H1 (cell line): Measurements from ENCODE around the gene PAIP2. TPM values are rescaled to one million over a fixed set of nuclear protein-coding genes. Genes with fewer than 3 reads are reported as not detected.
A peak's percentile ranks its signal among the peaks of the same experiment; 100 is the strongest.

Experiments
- ASH2L ChIP-seq: fragments of 200-600, 300-600 bp; sonication (generic); IDR thresholded peaks from one replicate; pipeline ENCODE4 v1.7.1; 2017; ENCODE audit warnings: low read length
- TCF12 ChIP-seq: IDR thresholded peaks from 2 replicates; pipeline ENCODE4 v1.6.1; 2011; ENCODE audit warnings: low read depth, mild to moderate bottlenecking, low read length
- polyA plus RNA-seq, 7 experiments: library from polyadenylated mRNA; depleted of rRNA in 3 of 7; stranded (reverse) in 5 of 7; unstranded in 2 of 7; fragments of >200 nt in 5 of 7; fragments of 200-250 nt in 2 of 7; gene quantifications; 1 replicate in 5 of 7; 2 replicates in 1 of 7; 4 replicates in 1 of 7; pipeline versions ENCODE4 v1.2.1 to v1.2.3, GENCODE V29; 2011 to 2013; ENCODE audit warnings: missing spikeins in 2 of 7, mixed read lengths in 2 of 7
- total RNA-seq: library from RNA; stranded (reverse); fragmentation: NEBNext Ultra II Directional; extraction: Animal tissue kit (Norgen Biotek cat#: 25700); gene quantifications from 2 replicates; pipeline ENCODE4 v1.2.1, GENCODE V29; 2021

The PAIP2 gene
- total and polyA plus RNA-seq, 2 of the 8 experiments (the other 6 are each of a cell fraction or from before 2014, with no cell fraction given), result 87.6 to 162 TPM

DNA sequence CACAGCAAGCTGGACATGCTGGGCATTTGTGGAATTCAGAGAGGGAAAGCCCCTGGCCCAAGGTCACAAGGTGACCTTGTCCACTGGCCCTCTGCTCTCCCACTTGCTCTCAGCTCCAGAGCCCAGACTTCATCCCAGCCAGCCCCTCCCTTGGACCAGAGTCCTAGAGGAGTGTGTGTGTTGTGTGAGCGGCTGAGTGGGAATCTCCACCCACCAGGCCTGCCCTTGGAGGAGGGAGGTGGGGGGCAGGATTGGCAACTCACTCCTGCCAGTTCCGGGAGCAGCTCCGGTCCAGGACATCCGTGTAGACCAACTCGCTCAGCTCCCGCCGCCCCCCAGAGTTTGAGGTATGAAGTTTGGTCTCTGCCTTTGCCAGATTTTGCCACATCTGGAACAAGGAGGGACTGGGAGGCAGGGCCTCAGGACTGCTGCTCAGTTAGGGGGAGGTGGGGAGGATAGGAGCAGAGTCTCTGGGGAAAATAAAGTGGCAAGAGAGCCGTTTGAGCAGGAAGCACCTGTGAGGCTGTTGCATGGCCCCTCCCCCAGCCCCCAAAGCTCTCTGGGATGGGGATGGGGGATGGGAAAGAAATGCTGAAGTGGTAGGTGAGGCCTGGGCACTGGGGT, 46.7 kb downstream of the PAIP2 start (continued):
- peak; percentile 51; the same call in 1 of the 2 replicates for TF ChIP-seq TCF12
- peak; percentile 76 for TF ChIP-seq ASH2L
